Mesenchymal stem cell (in vitro differentiated cells and primary cell): ENCODE measurements around the gene LIFR.

Experiments
- DNase-seq: peaks from one replicate; pipeline ENCODE4 v3.0.0-alpha.2; 2013
- H2AFZ ChIP-seq: one replicate; pipeline ENCODE4 v1.6.1; 2013; ENCODE audit warnings: low read depth, mild to moderate bottlenecking, control low read depth, inconsistent platforms, low read length, moderate library complexity
- H2AK5ac ChIP-seq: 2 replicates; pipeline ENCODE4 v1.6.1; 2013; ENCODE audit warnings: low read length, moderate library complexity, mild to moderate bottlenecking, inconsistent platforms; ENCODE audit not compliant: severe bottlenecking
- H2BK120ac ChIP-seq: one replicate; pipeline ENCODE4 v1.6.1; 2013; ENCODE audit warnings: low read depth, mild to moderate bottlenecking, inconsistent platforms, low read length, moderate library complexity
- H2BK12ac ChIP-seq, 2 experiments: one replicate each; pipeline ENCODE4 v1.6.1; 2013; ENCODE audit warnings: inconsistent platforms in 2 of 2, low read length in 2 of 2, mild to moderate bottlenecking in 2 of 2, moderate library complexity in 2 of 2, control low read depth in 1 of 2
- H2BK15ac ChIP-seq: one replicate; pipeline ENCODE4 v1.6.1; 2013; ENCODE audit warnings: mild to moderate bottlenecking, low read depth, inconsistent platforms; ENCODE audit not compliant: poor library complexity, severe bottlenecking
- H2BK5ac ChIP-seq: 2 replicates; pipeline ENCODE4 v1.6.1; 2013; ENCODE audit warnings: low read depth, mild to moderate bottlenecking, low read length, control low read depth, inconsistent platforms; ENCODE audit not compliant: poor library complexity, severe bottlenecking
- H3K14ac ChIP-seq, 2 experiments: one replicate each; pipeline ENCODE4 v1.6.1; 2013; ENCODE audit warnings: inconsistent platforms in 2 of 2, low read length in 2 of 2, control low read depth in 1 of 2, mild to moderate bottlenecking in 1 of 2, moderate library complexity in 1 of 2
- H3K18ac ChIP-seq, 2 experiments: one replicate each; pipeline ENCODE4 v1.6.1; 2013; ENCODE audit warnings: inconsistent platforms in 2 of 2, low read length in 2 of 2, control low read depth in 1 of 2, low read depth in 1 of 2, mild to moderate bottlenecking in 1 of 2
- H3K23ac ChIP-seq, 2 experiments: one replicate each; pipeline ENCODE4 v1.6.1; 2013; ENCODE audit warnings: inconsistent platforms in 2 of 2, low read length in 2 of 2, mild to moderate bottlenecking in 2 of 2, moderate library complexity in 2 of 2, control low read depth in 1 of 2
- H3K27ac ChIP-seq: 2 replicates; pipeline ENCODE4 v1.5.1; 2013; ENCODE audit warnings: mild to moderate bottlenecking, moderate library complexity, low read length, control low read depth, inconsistent platforms; ENCODE audit not compliant: poor library complexity, severe bottlenecking
- H3K27me3 ChIP-seq, 2 experiments: 2 replicates each; pipeline versions ENCODE4 v1.6.1 to v1.7.0; 2013; ENCODE audit warnings: low read length in 2 of 2, mild to moderate bottlenecking in 2 of 2, moderate library complexity in 2 of 2, control low read depth in 1 of 2, inconsistent platforms in 1 of 2; ENCODE audit not compliant: control insufficient read depth in 1 of 2, insufficient read depth in 1 of 2
- H3K36me3 ChIP-seq, 2 experiments: 2 replicates each; pipeline versions ENCODE4 v1.6.1 to v1.7.0; 2013; ENCODE audit warnings: low read length in 2 of 2, control low read depth in 1 of 2, inconsistent platforms in 1 of 2, low read depth in 1 of 2, mild to moderate bottlenecking in 1 of 2; ENCODE audit not compliant: insufficient read depth in 2 of 2, control insufficient read depth in 1 of 2
- H3K4ac ChIP-seq, 2 experiments: one replicate each; pipeline ENCODE4 v1.6.1; 2013; ENCODE audit warnings: inconsistent platforms in 2 of 2, low read length in 2 of 2, mild to moderate bottlenecking in 2 of 2, moderate library complexity in 2 of 2, control low read depth in 1 of 2, low read depth in 1 of 2
- H3K4me1 ChIP-seq: 2 replicates; pipeline ENCODE4 v1.6.1; 2013; ENCODE audit warnings: low read depth, low read length, control low read depth; ENCODE audit not compliant: control insufficient read depth, insufficient read depth
- H3K4me2 ChIP-seq: 2 replicates; pipeline ENCODE4 v1.6.1; 2013; ENCODE audit warnings: low read length, mild to moderate bottlenecking, inconsistent platforms; ENCODE audit not compliant: poor library complexity, severe bottlenecking
- H3K4me3 ChIP-seq, 2 experiments: 2 replicates each; pipeline versions ENCODE4 v1.5.1 to v1.7.0; 2013; ENCODE audit warnings: low read length in 2 of 2, mild to moderate bottlenecking in 2 of 2, control low read depth in 1 of 2, low read depth in 1 of 2; ENCODE audit not compliant: insufficient read depth in 1 of 2
- H3K79me1 ChIP-seq: replicated peaks from 2 replicates; pipeline ENCODE4 v1.6.1; 2013; ENCODE audit warnings: mild to moderate bottlenecking, control low read depth, low read length, inconsistent platforms; ENCODE audit not compliant: poor library complexity, severe bottlenecking
- H3K9ac ChIP-seq: 2 replicates; pipeline ENCODE4 v1.7.0; 2013; ENCODE audit warnings: mild to moderate bottlenecking, low read length, moderate library complexity
- H3K9me3 ChIP-seq: 2 replicates; pipeline ENCODE4 v1.7.0; 2013; ENCODE audit warnings: mild to moderate bottlenecking, low read length; ENCODE audit not compliant: control insufficient read depth
- H4K8ac ChIP-seq: one replicate; pipeline ENCODE4 v1.6.1; 2013; ENCODE audit warnings: inconsistent platforms, mild to moderate bottlenecking, low read length, moderate library complexity
- H4K91ac ChIP-seq: one replicate; pipeline ENCODE4 v1.6.1; 2013; ENCODE audit warnings: mild to moderate bottlenecking, low read length, inconsistent platforms
- WGBS: methylation state at CpG from one replicate; pipeline ENCODE4 v1.1.7; 2013; ENCODE audit warnings: mixed read lengths; 5-methylcytosine and 5-hydroxymethylcytosine counted together

LIFR gene

DNA sequence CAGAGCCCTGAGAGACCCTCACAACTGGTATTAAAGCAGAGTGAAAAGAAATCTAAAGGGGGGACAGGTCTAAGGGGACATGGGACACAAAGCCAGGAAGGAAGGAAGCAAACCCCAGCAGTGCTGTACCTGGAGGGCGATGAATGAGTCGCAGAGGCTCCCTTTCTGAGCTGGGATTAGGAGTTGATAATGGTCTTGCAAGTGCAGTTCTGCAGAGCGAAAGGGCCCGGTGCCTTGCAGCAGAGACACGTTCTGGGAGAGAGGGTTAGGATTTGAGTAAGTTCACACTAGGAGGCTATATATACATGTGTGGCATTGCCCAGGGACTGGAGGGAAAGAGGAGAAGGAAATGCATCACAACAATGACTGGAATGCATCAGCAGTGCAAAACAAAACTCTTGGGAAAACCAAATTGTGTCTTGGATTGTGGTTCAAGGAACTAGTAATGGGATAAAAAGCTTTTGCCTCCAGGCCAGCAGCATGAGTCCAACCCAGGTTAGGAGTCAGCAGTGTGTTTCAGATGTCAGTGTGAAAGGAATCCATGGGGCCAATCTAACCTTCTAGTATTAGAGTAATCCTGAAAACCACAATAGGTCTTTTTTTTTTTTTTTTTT, 38.8 kb upstream of the LIFR start:
- Histone ChIP-seq H2BK15ac (no peak overlapping the region), H3K36me3 (no peaks in the 10 kb centered on the region), H2BK5ac (no peak overlapping the region), H3K9me3 (no peaks in the 10 kb centered on the region), H2AFZ (no peak overlapping the region), H4K91ac (no peak overlapping the region), H3K27ac (no peak overlapping the region), H3K9ac (no peak overlapping the region), H2BK120ac (no peak overlapping the region), H3K79me1 (no peaks in the 10 kb centered on the region), H3K4me2 (no peak overlapping the region), H3K23ac (no peak overlapping the region), H3K18ac (no peak overlapping the region), H3K4me1 (peaks cover 12% of the 10 kb centered on the region), H4K8ac (no peak overlapping the region), H3K27me3 (peaks cover 0 to 4% of the 10 kb centered on the region in 2 experiments), H3K4me3 (no peak overlapping the region), H3K4ac (no peak overlapping the region), H2BK12ac (no peak overlapping the region), H3K14ac (no peak overlapping the region), H2AK5ac (no peak overlapping the region)
- WGBS = 77% methylated on average over 5 of the region's 5 CpGs
- peak; percentile 50 for DNase-seq

DNA sequence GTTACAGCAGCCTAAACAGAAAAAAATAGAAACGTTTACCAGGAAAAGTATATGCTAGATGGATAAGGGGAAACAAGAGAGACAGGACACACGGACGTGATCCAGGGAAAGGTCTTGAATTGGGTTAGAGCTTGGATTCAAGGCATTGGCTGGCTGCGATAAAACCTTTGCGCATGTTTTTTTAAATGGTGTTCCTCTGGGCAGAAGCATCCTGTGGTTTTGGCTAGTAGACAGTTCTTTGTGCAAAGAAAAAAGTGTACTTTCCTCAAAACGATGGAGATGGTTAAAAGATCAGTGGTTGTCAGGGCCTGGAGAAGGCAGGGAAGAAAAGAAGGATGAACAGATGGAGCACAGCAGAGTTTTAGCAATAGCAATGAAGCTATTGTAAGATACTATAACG, 37.5 kb upstream of the LIFR start:
- Histone ChIP-seq H3K14ac (no peak overlapping the region), H2BK12ac (no peak overlapping the region), H3K4ac (no peak overlapping the region), H2BK15ac (no peak overlapping the region), H3K4me2 (no peak overlapping the region), H2BK5ac (no peak overlapping the region), H3K18ac (no peak overlapping the region), H3K79me1 (no peaks in the 10 kb centered on the region), H3K36me3 (no peaks in the 10 kb centered on the region), H2AK5ac (peak overlapping the region; percentile 19), H4K91ac (no peak overlapping the region), H3K9ac (no peak overlapping the region), H3K27me3 (peaks cover 0 to 4% of the 10 kb centered on the region in 2 experiments), H2BK120ac (no peak overlapping the region), H3K27ac (no peak overlapping the region), H2AFZ (no peak overlapping the region), H3K4me1 (peaks cover 10% of the 10 kb centered on the region), H3K4me3 (no peak overlapping the region), H3K23ac (no peak overlapping the region), H4K8ac (no peak overlapping the region), H3K9me3 (no peaks in the 10 kb centered on the region)
- WGBS = 90% methylated on average over 6 of the region's 7 CpGs
- no peak for DNase-seq

DNA sequence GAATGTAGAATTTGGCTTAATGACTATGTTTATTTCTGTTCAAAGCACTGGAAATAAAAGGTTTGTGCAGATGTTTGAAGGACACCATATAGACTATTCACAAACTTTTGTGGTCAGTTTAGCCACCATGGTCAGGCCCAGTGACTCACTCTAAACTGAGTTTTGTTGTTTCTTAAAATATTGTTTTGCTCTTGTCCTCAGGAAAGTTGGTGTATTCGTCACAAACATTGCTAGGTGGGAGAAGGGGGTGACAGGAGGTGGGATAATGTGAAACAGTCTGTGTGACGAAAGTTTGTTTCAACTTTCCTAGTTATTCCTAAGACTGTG, 35.0 kb upstream of the LIFR start:
- 43% methylated on average over 1 of the region's 2 CpGs for WGBS
- Histone ChIP-seq H4K91ac (no peak overlapping the region), H3K4me2 (no peak overlapping the region), H2BK15ac (no peak overlapping the region), H3K36me3 (no peaks in the 10 kb centered on the region), H3K23ac (no peak overlapping the region), H3K9me3 (no peaks in the 10 kb centered on the region), H3K27ac (no peak overlapping the region), H3K79me1 (no peaks in the 10 kb centered on the region), H3K4me3 (no peak overlapping the region), H2BK12ac (no peak overlapping the region), H3K4ac (no peak overlapping the region), H2BK5ac (no peak overlapping the region), H3K4me1 (peaks cover 4% of the 10 kb centered on the region), H2BK120ac (no peak overlapping the region), H4K8ac (no peak overlapping the region), H2AK5ac (no peak overlapping the region), H3K9ac (no peak overlapping the region), H3K18ac (no peak overlapping the region), H3K14ac (no peak overlapping the region), H2AFZ (no peak overlapping the region), H3K27me3 (peaks cover 0 to 4% of the 10 kb centered on the region in 2 experiments)
- DNase-seq = peak; percentile 43

DNA sequence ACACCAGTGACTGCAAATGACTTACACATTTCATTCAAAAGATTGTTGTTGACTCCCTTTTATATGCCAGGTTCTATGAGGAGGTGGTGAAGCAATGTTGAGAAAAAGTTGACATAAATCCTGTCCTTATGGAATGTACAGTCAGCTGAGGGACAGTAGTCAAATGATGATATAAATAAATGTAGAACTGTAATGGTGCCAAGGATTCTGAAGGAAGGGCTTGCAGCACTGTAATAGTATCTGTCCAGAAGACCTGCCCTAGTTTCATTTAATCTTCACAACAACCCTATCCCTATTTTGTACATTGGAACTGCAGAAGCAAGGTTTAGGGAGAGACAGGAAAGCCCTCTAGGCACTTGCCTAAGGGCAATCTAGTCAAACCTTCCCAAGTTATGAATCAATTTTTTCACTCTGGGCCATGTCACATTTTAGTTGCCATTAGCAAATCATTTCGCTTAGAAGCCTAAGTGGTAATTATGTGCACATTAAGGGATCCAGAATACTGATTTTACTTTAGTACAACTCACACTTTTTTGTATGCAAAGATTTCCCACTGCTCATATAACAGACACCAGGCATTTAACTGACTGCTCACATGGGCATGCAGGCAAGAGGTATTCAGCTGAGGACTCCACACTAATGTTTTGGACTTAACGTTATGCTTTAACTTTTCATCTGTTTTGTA, 34.5 kb upstream of the LIFR start:
- H3K36me3 ChIP-seq = no peaks in the 10 kb centered on the region
- H4K91ac ChIP-seq = no peak overlapping the region
- H3K79me1 ChIP-seq = no peaks in the 10 kb centered on the region
- no peak overlapping the region for H3K4me3 ChIP-seq
- no peak overlapping the region for H3K4ac ChIP-seq
- no peak overlapping the region for H3K9ac ChIP-seq
- no peak overlapping the region for H2AFZ ChIP-seq
- no peak overlapping the region for H2BK12ac ChIP-seq
- no peak overlapping the region for H4K8ac ChIP-seq
- H3K4me2 ChIP-seq = no peak overlapping the region
- no peaks in the 10 kb centered on the region for H3K9me3 ChIP-seq
- no peak for DNase-seq
- H3K23ac ChIP-seq = no peak overlapping the region
- H2BK5ac ChIP-seq = no peak overlapping the region
- H3K18ac ChIP-seq = no peak overlapping the region
- no peak overlapping the region for H3K27ac ChIP-seq
- no peak overlapping the region for H2BK120ac ChIP-seq
- H3K4me1 ChIP-seq = peaks cover 4% of the 10 kb centered on the region
- no peak overlapping the region for H3K14ac ChIP-seq
- H2AK5ac ChIP-seq = no peak overlapping the region
- H3K27me3 ChIP-seq = peaks cover 0 to 4% of the 10 kb centered on the region in 2 experiments
- WGBS = 82% methylated on average over 2 of the region's 2 CpGs
- no peak overlapping the region for H2BK15ac ChIP-seq
